B cell (primary cell): ENCODE measurements around the gene EIF2B2.

Experiments
- EZH2 ChIP-seq: IDR thresholded peaks from 2 replicates; pipeline ENCODE4 v1.6.1; 2012; ENCODE audit warnings: borderline replicate concordance, low read depth, mild to moderate bottlenecking, moderate library complexity, low read length; ENCODE audit not compliant: insufficient read depth, poor library complexity, severe bottlenecking
- TF ChIP-seq, protein P1 (sequence below): fragments of 200-600 bp; IDR thresholded peaks from one replicate; pipeline ENCODE4 v1.8.0; 2022; ENCODE audit warnings: antibody characterized with exemption, mild to moderate bottlenecking

DNA sequence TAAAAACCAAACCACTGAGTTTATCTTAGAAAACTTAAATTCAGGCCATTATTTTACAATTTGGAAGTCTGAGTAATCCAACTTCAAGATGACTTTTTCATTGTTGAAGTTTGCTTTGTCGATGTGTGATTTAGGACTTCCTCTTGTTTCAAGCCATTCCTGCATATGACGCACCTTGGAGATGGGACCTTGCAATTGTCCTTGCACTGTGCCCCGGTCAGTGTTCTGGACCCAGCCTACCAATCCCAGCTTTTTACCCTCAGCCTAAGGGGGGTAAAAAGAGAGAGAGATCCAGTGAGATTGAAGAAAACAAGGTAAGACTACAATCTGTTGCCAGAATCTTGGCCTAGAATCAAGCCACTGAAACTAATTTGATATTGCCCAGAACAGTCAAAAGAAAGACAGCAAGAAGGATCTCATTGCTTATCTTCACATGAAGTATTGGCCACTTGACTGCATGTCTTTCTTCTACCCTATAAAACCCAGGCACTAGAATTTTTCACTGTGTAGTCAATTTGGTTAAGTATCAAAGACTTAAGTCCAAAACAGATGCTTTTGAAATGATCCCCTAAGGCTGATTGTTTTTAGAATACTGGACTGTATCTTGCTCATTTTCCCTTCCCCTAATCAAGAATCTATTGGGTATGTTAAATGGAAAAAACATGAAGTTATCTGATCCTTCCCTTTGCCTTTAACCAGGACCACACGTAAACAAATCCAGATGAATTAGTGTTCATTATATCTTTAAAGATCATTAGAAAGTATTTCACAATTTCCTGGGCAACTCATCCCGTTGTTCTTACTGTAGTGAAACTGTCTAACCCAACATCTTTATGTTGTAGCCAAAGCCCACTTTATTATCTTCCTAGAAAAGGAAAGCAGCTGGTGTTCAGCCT, 50.9 kb downstream of the EIF2B2 start:
- TF ChIP-seq, protein P1, sequence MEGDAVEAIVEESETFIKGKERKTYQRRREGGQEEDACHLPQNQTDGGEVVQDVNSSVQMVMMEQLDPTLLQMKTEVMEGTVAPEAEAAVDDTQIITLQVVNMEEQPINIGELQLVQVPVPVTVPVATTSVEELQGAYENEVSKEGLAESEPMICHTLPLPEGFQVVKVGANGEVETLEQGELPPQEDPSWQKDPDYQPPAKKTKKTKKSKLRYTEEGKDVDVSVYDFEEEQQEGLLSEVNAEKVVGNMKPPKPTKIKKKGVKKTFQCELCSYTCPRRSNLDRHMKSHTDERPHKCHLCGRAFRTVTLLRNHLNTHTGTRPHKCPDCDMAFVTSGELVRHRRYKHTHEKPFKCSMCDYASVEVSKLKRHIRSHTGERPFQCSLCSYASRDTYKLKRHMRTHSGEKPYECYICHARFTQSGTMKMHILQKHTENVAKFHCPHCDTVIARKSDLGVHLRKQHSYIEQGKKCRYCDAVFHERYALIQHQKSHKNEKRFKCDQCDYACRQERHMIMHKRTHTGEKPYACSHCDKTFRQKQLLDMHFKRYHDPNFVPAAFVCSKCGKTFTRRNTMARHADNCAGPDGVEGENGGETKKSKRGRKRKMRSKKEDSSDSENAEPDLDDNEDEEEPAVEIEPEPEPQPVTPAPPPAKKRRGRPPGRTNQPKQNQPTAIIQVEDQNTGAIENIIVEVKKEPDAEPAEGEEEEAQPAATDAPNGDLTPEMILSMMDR, result no peak
- TF ChIP-seq EZH2, result no peak
